Fibroblast of the conjunctiva (primary cell): ENCODE data around the gene C19orf53.
"Not testable (repeated sequence)": the region's sequence is repeated elsewhere in the genome, so short reads cannot be mapped to it uniquely, and the experiment has no call there.

Experiments
- DNase-seq: peaks from one replicate; pipeline ENCODE4 v3.0.0-alpha.2; 2010; ENCODE audit warnings: low read depth

The C19orf53 gene

DNA sequence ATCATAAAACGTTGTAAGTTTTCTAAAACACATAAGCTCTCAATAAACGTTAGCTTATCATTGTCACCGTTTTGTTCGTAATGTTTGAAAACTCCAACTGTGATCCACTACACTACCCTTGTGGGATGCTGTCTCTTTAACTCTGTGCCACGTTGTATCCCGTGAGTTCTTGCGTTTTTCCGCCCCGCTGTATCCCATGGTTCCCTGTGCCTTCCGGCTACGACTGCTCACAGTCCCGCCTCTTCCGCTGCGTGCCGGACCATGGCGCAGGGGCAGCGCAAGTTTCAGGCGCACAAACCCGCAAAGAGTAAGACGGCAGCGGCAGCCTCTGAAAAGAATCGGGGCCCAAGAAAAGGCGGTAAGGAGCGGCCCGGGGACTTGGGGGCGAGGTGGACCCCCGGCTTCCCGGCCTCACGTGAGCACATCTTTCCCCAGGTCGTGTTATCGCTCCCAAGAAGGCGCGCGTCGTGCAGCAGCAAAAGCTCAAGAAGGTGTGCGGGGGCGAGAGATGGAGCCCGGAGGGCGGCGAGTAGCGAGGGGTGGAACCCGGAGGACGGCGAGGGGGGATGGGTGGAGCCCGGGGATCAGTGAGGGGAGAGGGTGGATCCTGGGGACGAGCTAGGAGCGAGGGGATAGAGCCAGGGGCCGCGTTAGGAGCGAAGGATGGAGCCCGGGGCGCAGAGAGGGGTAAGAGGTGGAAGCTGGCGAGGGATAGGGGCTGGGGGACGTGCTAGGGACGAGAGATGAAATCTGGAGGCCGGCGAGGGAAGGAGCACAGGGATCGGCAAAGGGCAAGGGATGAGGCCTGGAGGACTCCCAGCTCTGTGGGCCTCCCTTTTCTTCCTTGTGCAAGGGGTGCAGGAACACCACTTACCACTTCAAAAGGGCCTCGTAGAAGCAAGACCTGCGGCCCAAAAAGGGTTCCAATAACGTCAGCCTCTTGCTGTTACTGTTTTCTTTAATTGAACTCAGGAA lies at the start of gene C19orf53:
Gene C19orf53, plus strand, starts transcription at position 240 of the 975 bp plus-strand sequence. Its CDS starts 22 bp downstream, at position 262.
- DNase-seq, result peak; percentile 76

DNA sequence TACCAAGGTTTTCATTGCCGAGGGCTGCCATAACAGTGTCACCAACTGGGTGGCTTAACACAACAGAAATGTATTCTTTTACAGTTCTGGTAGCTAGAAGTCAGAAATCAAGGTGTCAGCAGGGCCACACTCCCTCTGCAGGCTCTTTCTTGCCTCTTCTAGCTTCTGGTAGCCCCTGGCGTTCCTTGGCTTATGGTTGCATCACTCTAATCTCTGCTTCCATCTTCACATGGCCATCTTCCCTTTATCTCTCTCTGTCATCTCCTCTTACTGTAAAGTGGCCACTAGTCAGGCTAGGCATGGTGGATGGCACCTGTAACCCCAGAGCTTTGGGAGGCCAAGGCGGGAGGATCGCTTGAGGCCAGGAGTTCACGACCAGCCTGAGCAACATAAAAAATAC lies 47.9 kb upstream of the C19orf53 start:
- DNase-seq, result no peak

DNA sequence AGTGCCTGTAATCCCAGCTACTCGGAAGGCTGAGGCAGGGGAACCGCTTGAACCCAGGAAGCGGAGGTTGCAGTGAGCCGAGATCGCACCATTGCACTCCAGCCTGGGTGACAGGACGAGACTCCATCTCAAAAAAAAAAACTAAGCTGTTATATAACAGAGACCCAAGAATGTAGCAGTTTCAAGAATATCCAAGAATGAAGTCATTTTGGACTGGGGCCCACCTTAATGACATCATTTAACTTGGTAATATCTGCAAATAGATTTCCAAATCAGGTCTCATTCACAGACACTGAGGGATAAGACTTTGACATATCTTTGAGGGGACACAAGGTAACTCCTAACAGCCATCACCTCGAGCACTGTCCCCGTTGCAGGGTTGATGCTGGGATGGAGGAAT lies 46.5 kb upstream of the C19orf53 start:
- DNase-seq, result no peak

DNA sequence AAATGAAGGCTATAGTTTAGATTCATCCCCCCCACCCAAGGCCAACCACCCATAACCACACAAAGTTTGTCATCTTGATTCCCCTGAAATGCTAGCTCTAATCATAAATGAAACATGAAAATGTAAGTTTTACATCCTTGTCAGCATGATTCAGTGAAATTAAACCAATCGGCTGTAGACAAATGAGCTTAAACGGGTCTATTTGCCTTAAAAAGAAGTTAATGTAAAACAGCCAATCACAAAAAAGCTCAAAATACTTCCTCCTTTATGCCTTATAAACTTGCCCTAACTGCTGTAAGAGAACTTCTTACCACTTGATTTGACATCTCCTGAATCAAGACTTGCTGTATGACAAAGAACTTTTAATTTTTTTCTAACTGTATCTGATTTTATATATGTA lies 44.4 kb upstream of the C19orf53 start:
- DNase-seq, result no peak

DNA sequence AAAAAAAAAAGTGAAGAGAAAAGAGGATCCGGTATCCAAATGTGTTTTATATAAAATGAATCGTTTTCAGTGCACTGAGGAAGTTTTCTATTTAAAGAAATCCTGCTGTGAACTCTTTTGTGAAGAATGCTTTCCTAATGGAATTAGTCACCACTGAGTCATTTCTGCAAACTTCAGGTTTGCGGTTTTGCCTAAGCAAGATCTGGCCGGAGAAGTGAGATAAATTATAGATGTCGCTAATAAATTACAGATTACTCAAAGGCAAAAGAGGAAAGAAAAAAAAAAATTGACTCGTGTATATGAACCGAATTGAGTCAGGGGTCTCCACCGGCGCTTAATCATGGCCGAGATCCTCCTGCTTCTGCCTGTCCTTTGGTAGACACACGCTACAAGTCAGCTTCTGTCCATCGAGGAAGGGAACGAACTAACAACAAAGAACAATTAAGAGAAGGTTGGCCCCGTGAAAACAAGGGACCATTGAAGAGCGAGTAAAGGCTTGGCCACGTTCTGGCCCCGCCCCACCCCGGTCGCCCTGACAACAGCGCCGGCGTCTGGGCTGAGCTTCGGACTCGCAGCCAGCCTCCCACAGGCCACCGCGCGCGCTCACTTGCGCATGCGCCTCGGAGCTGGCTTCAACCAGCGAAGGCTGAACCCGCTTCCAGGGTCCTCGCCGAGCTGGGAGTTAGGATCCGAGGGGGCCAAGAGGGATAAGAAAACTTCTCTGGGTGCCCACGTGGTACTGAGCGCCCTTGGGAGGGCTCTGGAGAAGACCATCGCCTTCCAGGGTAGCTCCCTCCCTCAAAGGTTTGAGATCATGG lies 42.9 kb upstream of the C19orf53 start:
- peak; percentile 90 for DNase-seq

DNA sequence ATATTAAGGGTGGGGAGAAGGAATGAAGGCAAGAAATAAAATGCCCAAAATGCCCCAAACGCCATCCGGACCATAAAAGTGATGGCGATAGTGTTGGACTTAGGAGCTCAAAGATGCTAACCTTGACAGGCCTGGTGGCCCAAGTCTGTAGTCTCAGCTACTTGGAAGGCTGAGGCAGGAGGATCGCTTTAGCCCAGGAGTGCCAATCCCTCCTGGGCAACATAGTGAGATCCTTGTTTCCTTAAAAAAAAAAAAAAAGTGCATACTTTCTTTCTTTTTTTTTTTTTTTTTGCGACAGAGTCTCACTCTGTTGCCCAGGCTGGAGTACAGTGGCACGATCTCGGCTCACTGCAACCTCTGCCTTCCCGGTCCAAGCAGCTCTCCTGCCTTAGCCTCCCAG lies 41.9 kb upstream of the C19orf53 start:
- no peak for DNase-seq

DNA sequence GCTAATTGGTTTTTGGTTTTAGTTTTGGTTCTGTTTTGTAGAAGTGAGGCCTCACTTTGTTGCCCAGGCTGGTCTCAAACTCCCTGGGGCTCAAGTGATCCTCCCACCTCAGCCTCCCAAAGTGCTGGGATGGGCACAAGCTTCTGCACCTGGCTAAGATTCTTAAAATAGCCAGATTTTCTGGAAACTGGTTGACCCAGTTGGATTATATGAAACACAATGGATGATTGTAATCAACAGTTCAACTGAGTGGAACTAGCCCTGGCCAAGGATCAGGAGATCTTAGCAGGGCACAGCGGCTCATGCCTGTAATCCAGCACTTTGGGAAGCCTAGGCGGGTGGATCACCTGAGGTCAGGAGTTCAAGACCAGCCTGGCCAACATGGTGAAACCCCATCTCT lies 39.5 kb upstream of the C19orf53 start:
- DNase-seq, result no peak

DNA sequence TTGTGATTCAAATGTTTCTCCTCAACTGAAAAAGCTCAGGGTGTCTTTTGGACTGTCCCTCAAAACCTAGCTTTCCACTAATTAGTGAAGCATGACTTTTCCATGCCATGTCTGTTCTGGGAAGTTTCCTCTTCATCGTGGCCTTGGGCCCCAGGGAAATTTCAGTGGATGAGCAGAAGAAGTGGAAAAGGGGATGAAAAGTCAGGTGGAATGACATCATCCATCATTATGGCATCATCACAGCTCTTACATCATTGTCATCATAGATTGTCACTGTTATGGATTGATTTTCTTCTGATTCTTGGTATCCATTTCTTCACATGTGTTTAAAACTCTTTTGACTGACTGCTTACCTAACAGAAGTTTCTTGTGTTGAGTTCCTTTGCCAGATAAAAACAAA lies 36.2 kb upstream of the C19orf53 start:
- DNase-seq, result no peak

DNA sequence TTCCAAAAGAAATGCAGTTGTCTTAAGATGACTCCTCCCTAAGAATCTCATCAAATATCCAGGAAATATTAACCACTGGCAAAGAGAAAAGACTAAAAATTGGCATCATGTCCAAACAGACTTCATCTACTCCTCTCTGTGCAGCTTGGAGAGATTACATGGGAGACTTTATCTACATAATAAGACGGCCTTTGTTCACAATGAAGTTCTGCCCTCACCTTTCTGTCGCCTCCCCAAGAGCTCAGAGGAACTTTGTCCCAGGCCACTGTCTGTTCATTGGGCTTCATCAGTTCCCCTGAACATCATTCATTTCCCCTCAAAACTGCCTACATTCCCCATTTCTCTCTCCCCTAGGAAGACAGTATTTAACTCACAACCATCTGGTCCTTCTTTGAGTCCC lies 32.4 kb upstream of the C19orf53 start:
- DNase-seq, result no peak

DNA sequence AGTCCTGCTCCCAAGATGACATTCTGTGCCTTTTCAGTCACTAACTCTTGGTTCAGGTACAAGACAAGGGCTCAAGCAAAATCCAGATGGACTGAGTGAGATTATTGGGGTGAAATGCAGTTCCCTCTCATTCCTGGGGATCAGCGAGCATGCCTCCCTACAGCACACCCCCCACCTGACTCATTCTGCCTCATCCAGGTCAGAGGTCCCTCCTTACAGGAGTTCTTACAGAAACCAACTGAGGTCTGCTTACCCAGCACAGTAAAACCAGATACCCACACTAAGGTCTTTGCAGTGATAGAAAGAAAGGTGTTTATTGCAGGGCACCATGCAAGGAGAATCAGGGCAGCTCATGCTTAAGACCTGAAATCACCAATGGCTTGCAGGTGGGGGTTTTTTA lies 31.5 kb upstream of the C19orf53 start:
- no peak for DNase-seq

DNA sequence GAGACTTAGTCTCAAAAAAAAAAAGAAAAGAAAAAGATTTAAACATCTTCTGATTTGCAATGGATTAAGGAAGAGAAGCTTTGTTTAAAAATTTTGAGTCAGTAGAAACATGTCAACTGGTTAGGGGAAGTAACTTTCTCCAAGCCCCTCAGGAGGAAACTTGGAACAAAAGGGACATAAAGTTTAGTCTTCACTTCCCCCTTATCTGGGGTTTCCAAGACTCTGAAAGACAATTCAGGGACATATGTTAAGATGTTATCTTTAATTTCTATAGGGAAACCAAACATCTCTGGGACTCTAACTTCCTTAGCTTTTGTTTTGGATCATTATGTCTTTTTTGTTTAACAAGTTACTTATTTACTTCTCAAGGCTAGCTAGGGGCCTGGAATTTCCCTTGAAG lies 30.1 kb upstream of the C19orf53 start:
- no peak for DNase-seq

DNA sequence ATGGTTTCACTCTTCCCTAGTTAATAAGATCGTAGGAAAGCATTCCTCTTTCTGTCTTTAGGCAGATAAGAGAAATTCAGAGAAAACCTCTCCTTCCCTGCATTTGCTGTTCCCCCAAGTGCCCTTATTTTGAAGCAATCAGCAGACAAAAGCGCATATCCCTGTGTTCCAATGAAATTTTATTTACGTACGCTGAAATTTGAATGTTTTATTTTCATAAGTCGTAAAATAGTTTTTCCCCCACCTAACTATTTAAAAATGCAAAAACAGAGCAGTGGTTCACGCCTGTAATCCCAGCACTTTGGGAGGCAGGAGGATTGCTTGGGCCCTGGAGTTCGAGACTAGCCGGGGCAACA lies 27.2 kb upstream of the C19orf53 start:
- DNase-seq, result no peak

DNA sequence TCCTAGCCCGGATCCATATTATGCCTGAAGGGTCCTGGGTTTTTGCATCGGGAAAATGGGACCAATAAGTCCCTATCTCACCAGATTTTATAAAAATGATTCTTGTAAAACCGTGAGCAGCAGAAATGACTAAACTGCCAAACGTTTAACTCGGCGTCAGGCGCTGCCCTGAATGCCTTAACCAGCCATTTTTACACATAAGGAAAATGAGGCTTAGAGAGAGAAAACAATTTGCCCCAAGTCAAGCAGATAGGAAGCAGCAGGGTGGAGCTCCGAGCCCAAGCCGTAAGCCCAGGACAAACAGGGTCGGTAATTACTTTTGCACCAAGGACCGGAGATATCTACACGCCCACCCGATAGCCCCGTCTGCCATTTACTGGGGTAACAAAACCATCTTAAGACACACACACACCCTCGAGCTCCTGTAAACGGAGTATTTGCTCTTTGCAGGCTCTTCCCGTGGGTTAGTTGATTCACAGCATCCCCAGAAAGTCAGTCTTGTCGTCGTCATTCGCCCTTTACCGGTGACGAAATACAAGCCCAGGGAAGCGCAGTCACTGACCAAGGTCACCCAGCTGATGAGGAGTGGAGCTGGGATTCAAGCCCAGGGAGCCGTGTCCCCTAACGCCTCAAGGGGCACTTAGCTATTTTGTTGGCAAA lies 26.0 kb upstream of the C19orf53 start:
- no peak for DNase-seq

DNA sequence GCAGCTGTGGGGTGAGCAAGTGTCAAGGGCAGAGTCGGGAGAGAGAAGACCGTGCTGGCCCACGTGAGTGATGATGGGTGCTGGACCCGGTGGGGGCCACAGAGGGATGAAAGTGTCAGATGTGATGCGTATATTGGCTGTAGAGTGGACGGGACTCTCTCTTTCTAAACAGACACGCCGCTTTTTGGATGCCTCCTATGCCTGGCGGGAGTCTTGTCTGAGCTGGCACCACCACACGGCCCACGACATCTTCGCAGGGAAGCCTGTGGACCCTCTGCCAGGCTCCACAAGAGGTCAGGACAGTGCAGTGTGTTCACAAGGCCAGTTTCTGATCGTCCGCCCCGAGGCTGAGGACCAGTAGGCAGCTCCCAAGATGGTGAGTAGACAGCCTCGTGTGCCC lies 22.8 kb upstream of the C19orf53 start:
- DNase-seq, result no peak

DNA sequence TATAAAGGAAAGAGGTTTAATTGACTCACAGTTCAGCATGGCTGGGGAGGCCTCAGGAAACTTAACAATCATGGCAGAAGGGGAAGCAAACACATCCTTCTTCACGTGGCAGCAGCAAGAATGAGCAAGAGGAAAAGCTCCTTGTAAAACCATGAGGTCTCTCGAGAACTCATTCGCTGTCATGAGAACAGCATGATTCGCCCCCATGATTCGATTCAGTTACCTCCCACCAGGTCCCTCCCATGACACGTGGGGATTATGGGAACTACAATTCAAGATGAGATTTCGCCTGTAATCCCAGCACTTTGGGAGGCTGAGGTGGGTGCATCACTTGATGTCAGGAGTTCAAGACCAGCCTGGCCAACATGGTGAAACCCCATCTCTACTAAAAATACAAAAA lies 20.6 kb upstream of the C19orf53 start:
- not testable (repeated sequence) for DNase-seq

DNA sequence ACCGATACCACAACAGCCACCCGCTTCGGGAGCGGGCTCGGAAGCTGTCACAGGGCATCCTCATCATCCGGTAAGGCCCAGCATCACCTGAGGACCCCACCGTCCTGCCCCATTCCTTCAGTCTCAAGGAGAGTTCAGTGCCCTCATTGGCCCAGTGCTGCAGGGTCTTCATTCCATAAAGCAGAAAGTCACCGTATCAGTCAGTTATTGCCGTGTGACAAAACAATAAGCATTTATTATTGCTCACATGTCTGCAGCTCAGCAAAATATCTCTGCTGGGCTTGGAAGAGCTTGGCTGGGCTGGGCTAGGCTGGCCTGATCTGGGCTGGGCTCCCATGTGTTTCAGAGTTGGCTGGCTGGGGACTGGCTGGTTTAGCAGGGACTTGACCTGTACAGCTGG lies 18.0 kb upstream of the C19orf53 start:
- DNase-seq, result no peak

DNA sequence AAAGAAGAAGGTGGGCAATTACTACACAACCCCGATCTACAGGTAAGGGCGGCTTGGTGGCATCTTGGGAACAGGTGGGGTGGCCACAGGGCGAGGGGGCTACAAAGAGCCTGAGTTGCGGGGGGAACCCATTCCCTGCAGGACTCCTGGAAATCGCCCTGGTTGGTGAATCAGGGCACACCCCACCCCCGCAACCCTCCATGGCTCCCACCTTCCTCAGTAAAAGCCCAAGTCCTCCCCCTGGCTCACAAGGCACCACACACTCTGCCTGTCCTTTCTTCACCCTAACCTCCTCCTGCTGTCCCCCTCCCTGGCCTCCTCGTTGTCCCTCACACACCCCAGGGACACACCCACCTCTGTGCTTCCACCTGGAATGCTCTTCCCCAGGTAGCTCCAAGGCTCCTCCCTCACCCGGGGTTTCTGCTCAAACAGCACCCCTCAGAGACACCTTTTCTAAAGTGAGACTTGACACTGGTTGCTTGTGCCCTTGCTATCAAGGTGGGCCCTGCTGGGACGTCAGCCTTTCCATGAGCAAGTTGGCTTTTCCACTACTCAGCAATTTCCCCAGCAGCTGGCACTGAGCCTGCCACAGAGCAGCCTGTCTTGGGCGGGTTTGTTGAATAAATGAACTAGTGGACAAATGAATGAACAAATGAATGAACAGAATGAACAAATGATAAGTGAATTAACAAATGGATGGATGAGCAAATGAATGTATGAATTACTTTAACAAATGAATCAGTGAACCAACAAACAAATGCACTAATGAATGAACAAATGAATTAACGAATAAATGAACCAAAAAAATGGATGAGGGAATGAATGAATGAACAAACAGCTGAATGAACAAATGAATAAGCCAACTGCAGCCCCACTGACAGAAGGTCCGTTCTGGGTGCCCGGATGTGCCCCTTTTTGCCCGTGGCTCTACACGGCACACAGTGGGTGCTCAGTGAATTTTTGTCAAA lies 16.2 kb upstream of the C19orf53 start:
- DNase-seq, result no peak

DNA sequence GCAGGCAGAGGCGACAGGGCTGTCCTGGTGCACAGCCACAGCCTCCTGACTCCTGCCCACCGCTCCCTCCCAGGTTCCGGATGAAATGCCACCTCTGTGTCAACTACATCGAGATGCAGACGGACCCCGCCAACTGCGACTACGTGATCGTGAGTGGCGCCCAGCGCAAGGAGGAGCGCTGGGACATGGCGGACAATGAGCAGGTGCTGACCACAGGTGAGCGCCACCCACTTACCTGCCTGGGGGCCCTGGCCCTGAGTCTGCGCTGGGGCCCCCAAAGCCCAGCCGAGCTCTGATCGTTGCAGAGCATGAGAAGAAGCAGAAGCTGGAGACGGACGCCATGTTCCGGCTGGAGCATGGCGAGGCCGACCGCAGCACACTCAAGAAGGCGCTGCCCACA lies 15.5 kb upstream of the C19orf53 start:
- DNase-seq, result no peak

DNA sequence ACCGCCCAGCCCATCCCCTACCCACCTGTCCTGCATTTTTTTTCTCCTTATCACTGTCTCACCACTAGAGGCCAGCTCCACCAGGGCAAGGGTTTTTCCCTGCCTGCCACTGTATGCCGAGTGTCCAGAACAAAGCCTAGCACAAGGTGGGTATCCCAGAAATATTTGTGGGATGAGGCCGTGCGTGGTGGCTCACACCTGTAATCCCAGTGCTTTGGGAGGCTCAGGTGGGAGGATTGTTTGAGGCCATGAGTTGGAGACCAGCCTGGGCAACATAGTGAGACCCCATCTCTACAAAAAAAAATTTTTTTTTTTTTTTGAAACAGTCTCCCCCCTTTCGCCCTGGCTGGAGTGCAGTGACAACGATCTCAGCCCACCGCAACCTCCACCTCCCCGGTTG lies 12.8 kb upstream of the C19orf53 start:
- no peak for DNase-seq

DNA sequence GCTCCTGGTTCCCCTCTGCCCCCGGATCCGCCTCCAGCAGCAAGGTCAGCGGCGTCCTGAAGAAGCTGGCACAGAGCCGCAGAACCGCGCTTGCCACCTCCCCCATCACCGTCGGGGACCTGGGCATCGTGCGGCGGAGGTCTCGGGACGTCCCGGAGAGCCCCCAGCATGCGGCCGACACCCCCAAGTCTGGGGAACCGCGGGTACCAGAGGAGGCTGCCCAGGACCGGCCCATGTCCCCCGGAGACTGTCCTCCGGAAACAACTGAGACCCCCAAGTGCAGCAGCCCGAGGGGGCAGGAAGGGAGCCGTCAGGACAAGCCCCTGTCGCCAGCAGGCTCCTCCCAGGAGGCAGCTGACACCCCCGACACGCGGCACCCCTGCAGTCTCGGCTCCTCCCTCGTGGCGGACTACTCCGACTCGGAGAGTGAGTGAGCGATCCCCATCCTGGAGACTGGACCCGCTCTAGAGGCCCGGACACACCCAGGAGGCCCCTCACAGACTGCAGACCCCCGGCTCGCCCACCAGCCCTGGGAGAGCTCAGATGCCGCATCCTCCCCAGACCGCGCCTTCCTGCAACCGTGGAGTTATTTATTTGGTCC lies 11.5 kb upstream of the C19orf53 start:
- DNase-seq, result no peak

DNA sequence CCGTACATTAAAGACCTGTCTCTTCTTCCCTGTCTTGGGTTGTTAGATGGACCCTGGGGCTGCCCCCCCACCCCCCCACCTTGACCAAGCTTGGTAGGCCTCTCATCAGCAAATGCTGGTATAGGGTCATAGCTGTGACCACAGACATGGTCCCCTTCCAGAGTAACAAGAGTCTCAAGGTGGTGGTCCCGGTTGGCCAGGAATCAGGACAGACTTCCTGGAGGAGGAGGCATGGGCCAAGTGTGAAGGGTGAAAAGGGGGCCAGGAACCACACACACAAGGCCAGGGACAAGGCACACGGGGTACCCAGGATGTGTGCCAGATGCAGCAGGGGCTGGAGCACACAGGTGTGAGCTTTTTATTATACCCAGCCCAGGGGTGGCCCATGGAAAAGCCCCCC lies 11.0 kb upstream of the C19orf53 start:
- DNase-seq, result no peak
